Central memory CD8-positive, alpha-beta T cell (primary cell): ENCODE results near the gene SLC6A4.
A peak's percentile ranks its signal among the peaks of the same experiment; 100 is the strongest.

Experiments
- ATAC-seq: fragments of 150-1000 bp; cut with Tn5 transposase; replicated peaks from 2 replicates; pipeline ENCODE4 v1.10.0; 2022; ENCODE audit warnings: mild to moderate bottlenecking, moderate FRiP score, moderate number of reproducible peaks; ENCODE audit not compliant: poor library complexity, severe bottlenecking; ENCODE audit errors: extremely low read depth
- DNase-seq, 2 donors: peaks; one replicate each; pipeline ENCODE4 v3.0.0; 2021; ENCODE audit warnings: low spot score in 2 of 2
- H3K27ac Mint-ChIP-seq: one replicate; pipeline ENCODE4 v1.8.0; 2022; ENCODE audit warnings: low read depth, mild to moderate bottlenecking, moderate library complexity, mixed read lengths
- H3K27me3 Mint-ChIP-seq: one replicate; pipeline ENCODE4 v1.8.0; 2022; ENCODE audit warnings: mixed read lengths
- H3K36me3 Mint-ChIP-seq: one replicate; pipeline ENCODE4 v1.8.0; 2022; ENCODE audit warnings: mild to moderate bottlenecking, moderate library complexity, mixed read lengths; ENCODE audit not compliant: insufficient read depth
- H3K4me1 Mint-ChIP-seq: one replicate; pipeline ENCODE4 v1.8.0; 2022; ENCODE audit warnings: mixed read lengths
- H3K4me3 Mint-ChIP-seq: one replicate; pipeline ENCODE4 v1.8.0; 2022; ENCODE audit warnings: mild to moderate bottlenecking, moderate library complexity, mixed read lengths
- H3K9me3 Mint-ChIP-seq: one replicate; pipeline ENCODE4 v1.8.0; 2022; ENCODE audit warnings: mixed read lengths

SLC6A4 gene

GRCh38 chr17:30224419-30224960 is 11.0 kb downstream of the SLC6A4 start:
- H3K9me3 Mint-ChIP-seq, result no peaks in the 10 kb centered on the region
- H3K4me1 Mint-ChIP-seq, result no peaks in the 10 kb centered on the region
- H3K36me3 Mint-ChIP-seq, result no peaks in the 10 kb centered on the region
- ATAC-seq, result no peak
- H3K27me3 Mint-ChIP-seq, result peaks cover 14% of the 10 kb centered on the region
- no peak for DNase-seq
- H3K27ac Mint-ChIP-seq, result no peak overlapping the region
- H3K4me3 Mint-ChIP-seq, result no peak overlapping the region

GRCh38 chr17:30222721-30223175 is 12.7 kb downstream of the SLC6A4 start:
- no peaks in the 10 kb centered on the region for H3K36me3 Mint-ChIP-seq
- H3K27me3 Mint-ChIP-seq, result no peaks in the 10 kb centered on the region
- H3K4me3 Mint-ChIP-seq, result no peak overlapping the region
- no peaks in the 10 kb centered on the region for H3K4me1 Mint-ChIP-seq
- no peaks in the 10 kb centered on the region for H3K9me3 Mint-ChIP-seq
- DNase-seq, result no peak
- H3K27ac Mint-ChIP-seq, result no peak overlapping the region
- no peak for ATAC-seq

GRCh38 chr17:30222251-30222650 is 13.2 kb downstream of the SLC6A4 start:
- no peaks in the 10 kb centered on the region for H3K27me3 Mint-ChIP-seq
- no peak overlapping the region for H3K4me3 Mint-ChIP-seq
- H3K27ac Mint-ChIP-seq, result no peak overlapping the region
- no peaks in the 10 kb centered on the region for H3K4me1 Mint-ChIP-seq
- ATAC-seq (no peak), DNase-seq (no peak)
- no peaks in the 10 kb centered on the region for H3K36me3 Mint-ChIP-seq
- H3K9me3 Mint-ChIP-seq, result no peaks in the 10 kb centered on the region

- Mint-ChIP-seq H3K36me3 (no peaks in the 10 kb centered on the region), H3K27me3 (no peaks in the 10 kb centered on the region), H3K27ac (no peak overlapping the region), H3K4me1 (no peaks in the 10 kb centered on the region), H3K4me3 (no peak overlapping the region), H3K9me3 (no peaks in the 10 kb centered on the region)
- ATAC-seq (no peak), DNase-seq (no peak)
Measured at GRCh38 chr17:30221346-30221745, 14.2 kb downstream of the SLC6A4 start.

GRCh38 chr17:30220414-30220813 is 15.1 kb downstream of the SLC6A4 start:
- no peaks in the 10 kb centered on the region for H3K4me1 Mint-ChIP-seq
- H3K27ac Mint-ChIP-seq, result no peak overlapping the region
- no peak overlapping the region for H3K4me3 Mint-ChIP-seq

GRCh38 chr17:30219833-30220232 is 15.7 kb downstream of the SLC6A4 start:
- DNase-seq (no peak), ATAC-seq (no peak)
- Mint-ChIP-seq H3K4me3 (no peak overlapping the region), H3K4me1 (no peaks in the 10 kb centered on the region), H3K27ac (no peak overlapping the region), H3K27me3 (no peaks in the 10 kb centered on the region), H3K36me3 (no peaks in the 10 kb centered on the region), H3K9me3 (no peaks in the 10 kb centered on the region)

More at GRCh38 chr17:30220414-30220813, 15.1 kb downstream of the SLC6A4 start:
- no peak for ATAC-seq
- DNase-seq, result no peak
- H3K36me3 Mint-ChIP-seq, result no peaks in the 10 kb centered on the region
- H3K27me3 Mint-ChIP-seq, result no peaks in the 10 kb centered on the region
- no peaks in the 10 kb centered on the region for H3K9me3 Mint-ChIP-seq

- H3K4me3 Mint-ChIP-seq, result no peak overlapping the region
- no peaks in the 10 kb centered on the region for H3K9me3 Mint-ChIP-seq
- no peaks in the 10 kb centered on the region for H3K27me3 Mint-ChIP-seq
- ATAC-seq (no peak), DNase-seq (no peak)
- H3K36me3 Mint-ChIP-seq, result no peaks in the 10 kb centered on the region
- H3K4me1 Mint-ChIP-seq, result no peaks in the 10 kb centered on the region
- H3K27ac Mint-ChIP-seq, result no peak overlapping the region
Measured at GRCh38 chr17:30219315-30219714, 16.2 kb downstream of the SLC6A4 start.

GRCh38 chr17:30218799-30219198 is 16.7 kb downstream of the SLC6A4 start:
- Mint-ChIP-seq H3K4me3 (no peak overlapping the region), H3K4me1 (no peaks in the 10 kb centered on the region), H3K36me3 (no peaks in the 10 kb centered on the region), H3K27me3 (no peaks in the 10 kb centered on the region), H3K27ac (no peak overlapping the region), H3K9me3 (no peaks in the 10 kb centered on the region)
- DNase-seq, result no peak
- ATAC-seq, result no peak

- H3K36me3 Mint-ChIP-seq, result no peaks in the 10 kb centered on the region
- no peak overlapping the region for H3K27ac Mint-ChIP-seq
- no peaks in the 10 kb centered on the region for H3K27me3 Mint-ChIP-seq
- DNase-seq (no peak), ATAC-seq (no peak)
- H3K4me1 Mint-ChIP-seq, result no peaks in the 10 kb centered on the region
- H3K9me3 Mint-ChIP-seq, result no peaks in the 10 kb centered on the region
- no peak overlapping the region for H3K4me3 Mint-ChIP-seq
Measured at GRCh38 chr17:30217746-30218245, 17.7 kb downstream of the SLC6A4 start.

- ATAC-seq (no peak), DNase-seq (no peak)
- H3K9me3 Mint-ChIP-seq, result no peaks in the 10 kb centered on the region
- no peaks in the 10 kb centered on the region for H3K27me3 Mint-ChIP-seq
- H3K27ac Mint-ChIP-seq, result no peak overlapping the region
- H3K4me3 Mint-ChIP-seq, result no peak overlapping the region
- no peaks in the 10 kb centered on the region for H3K4me1 Mint-ChIP-seq
- H3K36me3 Mint-ChIP-seq, result no peaks in the 10 kb centered on the region
Measured at GRCh38 chr17:30217054-30217453, 18.4 kb downstream of the SLC6A4 start.

GRCh38 chr17:30212750-30213149 is 22.7 kb downstream of the SLC6A4 start:
- no peaks in the 10 kb centered on the region for H3K9me3 Mint-ChIP-seq
- no peak overlapping the region for H3K27ac Mint-ChIP-seq
- no peak overlapping the region for H3K4me3 Mint-ChIP-seq
- no peak for DNase-seq
- H3K36me3 Mint-ChIP-seq, result peaks cover 2% of the 10 kb centered on the region
- peaks cover 9% of the 10 kb centered on the region for H3K27me3 Mint-ChIP-seq
- ATAC-seq, result no peak
- H3K4me1 Mint-ChIP-seq, result peaks cover 16% of the 10 kb centered on the region

GRCh38 chr17:30211371-30211770 is 24.1 kb downstream of the SLC6A4 start:
- DNase-seq (no peak), ATAC-seq (peak; percentile 67)
- Mint-ChIP-seq H3K27me3 (peaks cover 23% of the 10 kb centered on the region), H3K36me3 (peaks cover 2% of the 10 kb centered on the region), H3K4me1 (peaks cover 16% of the 10 kb centered on the region), H3K4me3 (no peak overlapping the region), H3K27ac (peak overlapping the region; percentile 29), H3K9me3 (no peaks in the 10 kb centered on the region)

- peaks cover 2% of the 10 kb centered on the region for H3K36me3 Mint-ChIP-seq
- DNase-seq (no peak), ATAC-seq (no peak)
- peak overlapping the region; percentile 29 for H3K27ac Mint-ChIP-seq
- H3K4me1 Mint-ChIP-seq, result peaks cover 16% of the 10 kb centered on the region
- no peaks in the 10 kb centered on the region for H3K9me3 Mint-ChIP-seq
- H3K27me3 Mint-ChIP-seq, result peaks cover 27% of the 10 kb centered on the region
- no peak overlapping the region for H3K4me3 Mint-ChIP-seq
Measured at GRCh38 chr17:30210901-30211300, 24.6 kb downstream of the SLC6A4 start.
